GM23338 (cell line): ENCODE data around the gene TTC23. TPM values are rescaled to one million over a fixed set of nuclear protein-coding genes. Genes with fewer than 3 reads are reported as not detected.

Experiments
- ATAC-seq: fragments of 200-7000 bp; cut with Tn5 transposase; 3 replicates; pipeline ENCODE4 v1.9.1; 2020
- DNase-seq: peaks from one replicate; pipeline ENCODE4 v3.0.0-alpha.2; 2015; ENCODE audit warnings: low spot score
- H2AFZ ChIP-seq: fragments of 200-600 bp; sonication (generic); 2 replicates; pipeline ENCODE4 v1.8.0; 2016; ENCODE audit warnings: antibody characterized with exemption, mild to moderate bottlenecking, moderate library complexity
- H3F3A ChIP-seq: fragments of 200-600 bp; sonication (generic); replicated peaks from 2 replicates; pipeline ENCODE4 v1.8.0; 2017; ENCODE audit warnings: antibody characterized with exemption, mixed run types, low read depth
- H3K27ac ChIP-seq: fragments of 200-600 bp; sonication (generic); 2 replicates; pipeline ENCODE4 v1.6.1; 2016; ENCODE audit warnings: low read depth
- H3K27me3 ChIP-seq: fragments of 200-600 bp; sonication (generic); 2 replicates; pipeline ENCODE4 v1.8.0; 2016; ENCODE audit warnings: mild to moderate bottlenecking, mixed run types, moderate library complexity; ENCODE audit not compliant: insufficient read depth
- H3K36me3 ChIP-seq: fragments of 200-600 bp; sonication (generic); 2 replicates; pipeline ENCODE4 v1.8.0; 2016; ENCODE audit warnings: mild to moderate bottlenecking; ENCODE audit not compliant: insufficient read depth
- H3K4me1 ChIP-seq: fragments of 200-600 bp; sonication (generic); 2 replicates; pipeline ENCODE4 v1.8.0; 2016; ENCODE audit warnings: mild to moderate bottlenecking, moderate library complexity; ENCODE audit not compliant: insufficient read depth
- H3K4me2 ChIP-seq: fragments of 200-600 bp; sonication (generic); 2 replicates; pipeline ENCODE4 v1.7.1; 2017; ENCODE audit warnings: mixed run types
- H3K4me3 ChIP-seq: fragments of 200-600 bp; sonication (generic); 2 replicates; pipeline ENCODE4 v1.6.1; 2016; ENCODE audit warnings: mixed run types
- H3K79me2 ChIP-seq: fragments of 200-600 bp; sonication (generic); replicated peaks from 2 replicates; pipeline ENCODE4 v1.8.0; 2017; ENCODE audit warnings: mild to moderate bottlenecking; ENCODE audit not compliant: insufficient read depth
- H3K9me2 ChIP-seq: fragments of 200-600 bp; sonication (generic); 2 replicates; pipeline ENCODE4 v1.8.0; 2017; ENCODE audit not compliant: insufficient read depth
- H4K20me1 ChIP-seq: fragments of 200-600 bp; sonication (generic); replicated peaks from 2 replicates; pipeline ENCODE4 v1.8.0; 2017; ENCODE audit warnings: mild to moderate bottlenecking; ENCODE audit not compliant: insufficient read depth
- H3K27ac Mint-ChIP-seq: 2 replicates; pipeline ENCODE4 v1.8.0; 2020; ENCODE audit warnings: inconsistent platforms, mild to moderate bottlenecking, moderate library complexity, mixed read lengths
- H3K27me3 Mint-ChIP-seq: 3 replicates; pipeline ENCODE4 v1.8.0; 2022; ENCODE audit warnings: low read depth, mild to moderate bottlenecking, moderate library complexity, mixed read lengths, inconsistent platforms; ENCODE audit not compliant: insufficient read depth, poor library complexity
- H3K36me3 Mint-ChIP-seq: 3 replicates; pipeline ENCODE4 v1.8.0; 2021; ENCODE audit warnings: low read depth, mild to moderate bottlenecking, inconsistent platforms, moderate library complexity, mixed read lengths
- H3K4me1 Mint-ChIP-seq: 3 replicates; pipeline ENCODE4 v1.8.0; 2020; ENCODE audit warnings: mild to moderate bottlenecking, inconsistent platforms, mixed read lengths
- H3K4me3 Mint-ChIP-seq: 3 replicates; pipeline ENCODE4 v1.8.0; 2021; ENCODE audit warnings: moderate library complexity, mild to moderate bottlenecking, inconsistent platforms, mixed read lengths
- H3K9me3 Mint-ChIP-seq: 3 replicates; pipeline ENCODE4 v1.8.0; 2020; ENCODE audit warnings: moderate library complexity, mild to moderate bottlenecking, inconsistent platforms, mixed read lengths
- JUNB ChIP-seq: IDR thresholded peaks from one replicate; pipeline ENCODE4 v1.6.1; 2016; ENCODE audit warnings: antibody characterized with exemption; ENCODE audit not compliant: unreplicated experiment
- NANOG ChIP-seq: IDR thresholded peaks from 2 replicates; pipeline ENCODE4 v1.6.1; 2016; ENCODE audit warnings: antibody characterized with exemption, borderline replicate concordance
- REST ChIP-seq: IDR thresholded peaks from one replicate; pipeline ENCODE4 v1.6.1; 2018; ENCODE audit warnings: antibody characterized with exemption; ENCODE audit not compliant: unreplicated experiment
- STAT1 ChIP-seq: IDR thresholded peaks from one replicate; pipeline ENCODE4 v1.6.1; 2016; ENCODE audit warnings: antibody characterized with exemption; ENCODE audit not compliant: unreplicated experiment
- ZNF331 ChIP-seq: fragments of 250-450 bp; sonication (Bioruptor Pico); IDR thresholded peaks from 2 replicates; pipeline ENCODE4 v1.5.0; 2020; ENCODE audit warnings: low read depth, mild to moderate bottlenecking, moderate library complexity
- ZNF462 ChIP-seq: fragments of 250-450 bp; sonication (Bioruptor Pico); IDR thresholded peaks from 2 replicates; pipeline ENCODE4 v1.5.0; 2020; ENCODE audit warnings: mild to moderate bottlenecking, moderate library complexity
- polyA plus RNA-seq: library from polyadenylated mRNA; unstranded; fragments of >200 nt; fragmentation: Nextera tagmentation; extraction: Ambion mirVana; gene quantifications from 2 replicates; pipeline ENCODE4 v1.2.1, GENCODE V29; 2016
- total RNA-seq: library from RNA; depleted of rRNA; stranded (reverse); fragments of >200 nt; shearing (Covaris generic); gene quantifications from 2 replicates; pipeline ENCODE4 v1.2.3, GENCODE V29; 2014

TTC23 gene
- total and polyA plus RNA-seq, 2 experiments from 2014 or later = 6.3 to 25.2 TPM

- no peak for TF ChIP-seq ZNF462
- no peak for TF ChIP-seq JUNB
- no peak for TF ChIP-seq REST
Measured at GRCh38 chr15:99135194-99135593, 114.2 kb downstream of the TTC23 start (continued).

- Mint-ChIP-seq H3K9me3 (no peaks in the 10 kb centered on the region), H3K36me3 (peaks cover 19% of the 10 kb centered on the region), H3K27me3 (no peaks in the 10 kb centered on the region), H3K4me3 (no peak overlapping the region), H3K27ac (no peak overlapping the region; the same call in 1 of the 2 replicates), H3K4me1 (peaks cover 15% of the 10 kb centered on the region)
- no peak overlapping the region for H3K4me2 ChIP-seq
- no peak overlapping the region for H3K4me3 ChIP-seq
- DNase-seq (no peak), ATAC-seq (no peak)
- no peak overlapping the region for H3K27ac ChIP-seq
- H3K4me1 ChIP-seq = no peaks in the 10 kb centered on the region
- no peak overlapping the region for H2AFZ ChIP-seq
- no peak for TF ChIP-seq ZNF331 (CRISPR knock-in tag)
- TF ChIP-seq JUNB = no peak
- TF ChIP-seq NANOG = no peak
- no peak for TF ChIP-seq STAT1
- no peaks in the 10 kb centered on the region for H3K36me3 ChIP-seq
- 0 out of 2 replicates have a peak, but pooled peaks cover 2% of the 10 kb centered on the region for H4K20me1 ChIP-seq
- no peaks in the 10 kb centered on the region for H3K9me2 ChIP-seq
- no peaks in the 10 kb centered on the region for H3K27me3 ChIP-seq
- no peaks in the 10 kb centered on the region for H3F3A ChIP-seq
- no peaks in the 10 kb centered on the region for H3K79me2 ChIP-seq
Measured at GRCh38 chr15:99134317-99134821, 115.0 kb downstream of the TTC23 start.
